Activated gamma-delta T cell treated with anti-CD3 and anti-CD28 coated beads, Interleukin-2, amount 50 U/mL, for 16 hours (primary cell): Measurements from ENCODE around the gene IKZF2.
"Not testable (repeated sequence)": the region's sequence is repeated elsewhere in the genome, so short reads cannot be mapped to it uniquely, and the experiment has no call there.

Experiments
- DNase-seq: peaks from one replicate; pipeline ENCODE4 v3.0.0-alpha.2; 2020; ENCODE audit warnings: low read depth

Gene IKZF2

DNA sequence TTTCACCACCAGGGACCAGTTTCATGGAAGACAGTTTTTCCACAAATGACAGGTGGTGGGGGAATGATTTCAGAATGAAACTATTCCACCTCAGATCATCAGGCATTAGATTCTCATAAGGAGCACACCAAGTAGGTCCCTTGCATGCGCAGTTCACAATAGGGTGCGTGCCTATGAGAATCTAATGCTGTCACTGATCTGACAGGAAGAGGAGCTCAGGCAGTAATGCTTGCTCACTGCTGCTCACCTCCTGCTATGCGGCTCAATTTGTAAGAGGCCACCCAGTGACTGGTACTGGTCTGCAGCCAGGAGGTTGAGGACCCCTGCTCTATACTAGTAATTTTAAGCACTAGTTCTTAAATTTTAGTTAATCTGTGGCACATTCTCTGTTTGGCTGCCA, 107.8 kb downstream of the IKZF2 start:
- DNase-seq: no peak

GRCh38 chr2:213042262-213042661, 109.2 kb downstream of the IKZF2 start:
- DNase-seq: no peak

GRCh38 chr2:213036836-213037235, 114.6 kb downstream of the IKZF2 start:
- no peak for DNase-seq

GRCh38 chr2:213034585-213034984, 116.8 kb downstream of the IKZF2 start:
- DNase-seq: no peak

DNA sequence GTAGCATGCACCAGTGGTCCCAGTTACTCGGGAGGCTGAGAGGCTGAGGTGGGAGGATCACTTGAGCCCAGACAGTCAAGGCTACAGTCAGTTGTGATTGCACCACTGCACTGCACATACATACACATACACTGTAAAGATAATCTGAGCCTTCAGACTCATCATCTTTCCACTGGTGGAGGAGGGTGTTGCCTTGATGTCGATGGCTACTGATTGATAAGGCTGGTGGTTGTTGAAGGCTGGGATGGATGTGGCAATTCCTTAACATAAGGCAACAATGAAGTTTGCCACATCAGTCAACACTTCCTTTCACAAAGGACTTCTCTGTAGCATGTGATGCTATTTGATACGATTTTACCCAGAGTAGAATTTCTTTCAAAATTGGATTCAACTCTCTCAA, 118.8 kb downstream of the IKZF2 start:
- DNase-seq: no peak

DNA sequence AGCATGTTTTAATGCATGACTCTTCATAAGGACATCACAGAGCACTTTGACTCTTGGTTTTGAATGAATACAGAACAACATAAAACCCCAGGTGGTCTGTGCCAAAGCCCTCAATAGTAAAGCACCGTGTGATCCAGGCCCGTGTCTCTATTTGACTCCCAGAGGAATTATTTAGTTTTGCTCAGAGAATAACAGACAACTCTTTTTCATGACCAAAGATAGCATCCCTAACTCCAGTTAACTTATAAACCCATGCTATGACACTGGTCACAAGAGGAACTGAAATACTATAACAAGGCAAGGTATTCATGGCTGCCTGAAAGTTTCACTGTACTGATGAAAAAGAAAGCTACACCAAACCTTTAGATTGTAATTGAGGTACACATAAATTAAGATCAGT, 128.4 kb downstream of the IKZF2 start:
- no peak for DNase-seq

DNA sequence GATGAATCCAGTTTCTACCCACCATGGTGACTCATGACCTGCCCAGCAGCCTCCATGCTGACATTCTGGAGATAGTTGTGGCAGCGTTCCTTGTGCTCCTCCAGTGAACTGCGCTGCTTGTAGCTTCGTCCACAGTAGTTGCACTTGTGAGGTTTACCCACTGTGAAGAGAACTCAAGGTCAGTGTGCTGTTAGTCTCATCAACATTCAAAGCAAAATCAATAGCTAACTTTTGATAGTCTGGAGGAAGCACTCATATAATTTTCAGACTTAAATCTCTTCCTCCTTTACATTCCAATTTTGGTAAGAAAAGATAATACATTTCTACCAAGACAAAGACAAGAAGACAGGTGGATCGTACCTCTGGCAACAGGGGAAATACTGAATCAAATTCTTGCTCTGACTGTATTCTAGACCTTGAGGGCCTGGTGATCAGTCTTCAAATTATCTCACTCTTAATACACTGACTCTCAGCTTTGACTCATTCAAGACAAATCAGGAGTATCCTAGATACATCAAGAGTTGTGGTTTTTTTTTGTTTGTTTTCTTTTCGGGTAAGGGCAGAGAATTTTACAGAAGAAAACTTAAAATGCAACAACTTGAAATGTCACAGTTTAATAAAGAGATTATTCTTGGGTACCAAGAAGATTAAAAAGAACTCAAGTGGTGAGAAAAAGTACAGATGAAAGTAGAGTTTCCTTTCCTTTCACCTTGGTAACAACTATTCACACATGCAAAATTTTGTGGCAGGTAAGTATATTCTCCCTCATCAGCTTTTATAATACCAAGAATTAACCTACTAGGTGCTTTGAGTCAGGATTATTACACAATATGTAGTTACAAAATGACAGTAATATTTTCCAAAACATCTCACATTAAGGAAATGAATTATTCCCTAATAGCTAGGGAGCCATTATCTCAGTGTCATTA, 129.2 kb downstream of the IKZF2 start:
- DNase-seq: no peak

DNA sequence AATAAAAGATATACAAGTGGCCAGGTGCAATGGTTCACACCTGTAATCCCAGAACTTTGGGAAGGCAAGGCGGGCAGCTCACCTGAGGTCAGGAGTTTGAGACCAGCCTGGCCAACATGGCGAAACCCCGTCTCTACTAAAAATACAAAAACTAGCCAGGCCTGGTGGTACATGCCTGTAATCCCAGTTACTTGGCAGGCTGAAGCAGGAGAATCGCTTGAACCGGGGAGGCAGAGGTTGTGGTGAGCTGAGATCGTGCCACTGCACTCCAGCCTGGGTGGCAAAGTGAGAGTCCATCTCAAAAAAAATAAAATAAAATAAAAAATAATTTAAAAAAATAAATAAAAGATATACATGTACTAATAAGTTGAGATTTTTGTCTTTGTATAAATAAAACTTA, 130.5 kb downstream of the IKZF2 start:
- DNase-seq: not testable (repeated sequence)

GRCh38 chr2:213020268-213020667, 131.1 kb downstream of the IKZF2 start:
- no peak for DNase-seq

DNA sequence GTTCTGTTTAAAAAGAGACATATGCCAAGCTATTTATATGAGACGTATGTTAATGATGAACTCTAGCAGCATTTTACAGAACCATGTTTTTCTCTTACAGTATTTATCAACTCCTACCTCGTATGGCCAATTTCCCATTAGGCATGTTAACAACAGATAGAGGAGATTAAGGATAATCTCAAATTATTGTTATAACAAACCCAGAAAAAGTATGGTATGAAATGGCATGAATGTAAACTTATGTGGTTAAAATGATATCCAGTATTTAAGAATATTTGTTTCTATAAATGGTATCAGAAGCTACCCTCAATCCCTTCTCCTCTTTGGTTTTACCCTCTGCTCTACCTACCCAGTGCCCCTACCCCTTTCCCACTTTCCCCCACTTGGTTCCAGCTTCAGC, 132.0 kb downstream of the IKZF2 start:
- DNase-seq: no peak

GRCh38 chr2:213018340-213018901, 133.0 kb downstream of the IKZF2 start:
- DNase-seq: no peak

DNA sequence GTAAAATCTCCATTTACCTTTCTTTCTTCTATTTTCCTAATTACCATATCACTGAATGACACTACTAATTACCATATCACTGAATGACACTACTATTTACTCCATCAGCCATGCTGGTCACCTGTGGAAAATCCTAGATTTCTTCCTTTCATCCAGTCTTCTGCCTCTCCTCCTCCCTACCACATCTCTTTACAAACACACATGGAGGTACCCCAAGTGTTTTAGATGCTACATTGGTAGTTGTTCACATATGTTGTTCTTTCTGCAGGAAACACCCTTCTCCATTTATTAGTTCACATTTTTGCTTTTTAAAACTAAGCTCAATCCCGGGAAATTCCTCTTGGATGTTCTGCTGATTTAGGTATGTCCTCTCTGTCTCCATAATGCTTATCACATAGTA, 134.0 kb downstream of the IKZF2 start:
- no peak for DNase-seq

- DNase-seq: no peak
Observed at GRCh38 chr2:213016984-213017351, 134.4 kb downstream of the IKZF2 start.

GRCh38 chr2:213016166-213016983, 135.0 kb downstream of the IKZF2 start:
- no peak for DNase-seq

- no peak for DNase-seq
Observed at GRCh38 chr2:213015387-213016165, 135.8 kb downstream of the IKZF2 start.

- DNase-seq: no peak
Observed at GRCh38 chr2:213013979-213014378, 137.4 kb downstream of the IKZF2 start.

- no peak for DNase-seq
Observed at GRCh38 chr2:213011505-213011904, 139.9 kb downstream of the IKZF2 start.

DNA sequence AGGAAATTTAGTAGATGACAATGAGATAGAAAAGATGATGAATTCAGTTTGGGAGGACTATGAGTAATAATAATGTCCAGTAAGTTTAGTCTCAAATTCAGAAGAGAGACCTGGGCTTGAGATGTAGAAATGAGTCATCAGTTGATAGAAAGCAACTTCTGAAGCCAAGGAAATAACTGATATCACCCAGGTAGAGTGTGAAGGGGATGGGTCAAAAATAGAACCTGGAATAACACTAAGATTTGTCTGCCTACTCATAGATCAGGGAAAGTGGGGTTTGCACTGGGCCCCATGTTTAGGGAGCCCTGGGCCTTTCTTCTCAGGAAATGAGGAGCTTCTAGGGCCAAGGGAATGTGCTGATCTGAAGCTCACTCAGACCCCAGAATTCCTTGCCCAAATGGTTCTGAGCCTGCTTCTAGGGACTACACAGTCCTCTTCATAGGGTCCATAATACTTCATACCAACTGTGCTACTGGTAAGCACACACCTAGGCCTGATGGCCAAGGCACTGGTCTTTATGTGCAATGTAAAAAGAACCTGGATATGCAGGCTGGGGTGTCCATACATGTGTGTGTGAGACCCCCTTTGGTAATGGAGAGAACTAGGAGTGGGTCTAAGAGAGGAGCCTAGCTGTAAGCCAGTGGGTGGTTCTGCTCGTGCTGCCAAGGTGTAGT, 141.2 kb downstream of the IKZF2 start:
- DNase-seq: no peak

DNA sequence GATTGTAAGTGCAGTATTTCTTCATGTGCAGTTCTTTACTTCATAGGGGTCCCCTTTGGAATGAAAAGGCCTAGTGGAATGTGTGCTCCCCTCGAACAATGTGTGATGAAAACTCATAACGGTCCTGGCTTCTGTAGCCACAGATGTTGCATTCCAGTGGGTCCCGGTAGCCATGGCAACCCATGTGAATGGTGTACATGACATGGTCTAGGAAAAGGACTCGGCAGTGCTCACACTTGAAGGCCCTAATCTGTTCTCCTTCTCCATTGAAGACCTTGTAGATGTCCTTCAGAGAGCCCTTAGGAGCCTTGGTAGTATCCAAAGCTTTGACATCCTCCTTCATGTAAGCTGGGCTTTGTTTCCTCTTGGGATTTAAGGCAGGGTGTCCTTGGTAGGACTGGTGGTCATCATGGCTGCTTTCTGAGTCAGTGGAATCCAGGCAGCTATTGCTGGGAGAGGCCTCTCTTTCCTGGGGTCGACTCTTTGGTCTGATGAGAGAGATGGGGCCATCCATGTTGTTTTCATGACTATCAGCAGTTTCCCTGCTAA, 144.0 kb downstream of the IKZF2 start:
- no peak for DNase-seq

DNA sequence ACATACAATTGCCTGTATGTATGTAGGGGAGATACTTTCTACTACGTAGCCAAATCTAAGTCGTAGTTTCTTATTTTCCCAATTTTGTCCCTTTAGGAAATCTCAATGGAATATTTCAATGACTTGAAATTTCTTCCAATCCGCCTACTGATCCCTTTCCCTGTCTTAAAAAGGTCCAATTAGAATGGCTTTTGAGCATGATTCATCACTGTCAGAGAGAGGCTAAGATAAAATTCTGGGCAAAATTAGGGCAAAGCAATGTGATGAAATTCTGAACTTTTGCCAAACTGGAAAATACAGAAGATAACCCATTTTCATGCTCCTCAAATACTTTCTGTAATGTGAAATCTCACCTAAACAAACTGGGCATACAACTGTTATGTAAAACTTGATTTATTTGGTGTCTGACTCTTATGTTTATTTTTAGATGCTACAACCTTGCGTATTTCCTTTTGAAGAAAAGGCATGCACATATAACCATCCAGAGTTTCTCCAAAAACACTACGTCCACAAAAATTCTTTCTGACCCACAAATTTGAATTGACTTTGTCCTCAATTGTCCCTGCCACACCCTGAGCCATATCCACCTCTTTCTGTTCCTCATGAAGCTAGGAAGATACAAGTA, 147.1 kb downstream of the IKZF2 start:
- DNase-seq: no peak

DNA sequence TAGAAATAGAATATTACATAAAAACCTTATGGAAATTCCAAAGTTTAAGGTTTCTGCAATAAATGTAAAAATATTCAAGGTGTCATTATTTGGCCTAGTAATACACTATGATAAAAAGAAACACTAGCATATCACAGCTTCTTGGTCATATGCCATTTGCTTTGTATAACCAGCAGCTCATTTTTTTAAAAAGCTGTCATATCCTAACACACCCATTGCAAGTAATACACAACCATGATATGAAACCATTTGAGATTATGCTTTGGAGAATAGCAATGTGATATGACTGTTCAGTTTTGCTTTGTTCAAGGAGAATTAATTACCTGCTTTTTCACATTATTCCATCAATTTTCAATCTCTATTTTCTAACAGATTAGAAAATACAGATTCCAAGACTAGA, 149.0 kb downstream of the IKZF2 start:
- no peak for DNase-seq
